Upper lobe of right lung (tissue), 1 donor: ENCODE measurements around the gene NR2F6. TPM values are rescaled to one million over a fixed set of nuclear protein-coding genes. Genes with fewer than 3 reads are reported as not detected.

Experiments used
- ATAC-seq: fragments of 200-7000 bp; cut with Tn5 transposase; one replicate; pipeline ENCODE4 v1.9.1; 2020; ENCODE audit warnings: mild to moderate bottlenecking, moderate library complexity
- DNase-seq: peaks from one replicate; pipeline ENCODE4 v3.0.0-alpha.2; 2020
- H3K27ac ChIP-seq: fragments of 200-600 bp; one replicate; pipeline ENCODE4 v1.8.0; 2022
- H3K27me3 ChIP-seq: fragments of 200-600 bp; one replicate; pipeline ENCODE4 v1.8.0; 2022; ENCODE audit warnings: mild to moderate bottlenecking
- H3K36me3 ChIP-seq: fragments of 200-600 bp; one replicate; pipeline ENCODE4 v1.8.0; 2022
- H3K4me1 ChIP-seq: fragments of 200-600 bp; one replicate; pipeline ENCODE4 v1.8.0; 2022
- H3K4me3 ChIP-seq: fragments of 200-600 bp; one replicate; pipeline ENCODE4 v1.8.0; 2022; ENCODE audit warnings: mild to moderate bottlenecking
- H3K9me3 ChIP-seq: fragments of 200-600 bp; one replicate; pipeline ENCODE4 v1.8.0; 2022
- intact Hi-C: fragments of 100-400 bp; cut with DNase I; formaldehyde crosslinking; loops from one replicate; pipeline ENCODE4 v1.11.0; 2022
- total RNA-seq: library from RNA; stranded (reverse); fragmentation: NEBNext Ultra II Directional; extraction: Animal tissue kit (Norgen Biotek cat#: 25700); gene quantifications from one replicate; pipeline ENCODE4 v1.2.1, GENCODE V29; 2021
- TF ChIP-seq, protein P1 (sequence below): fragments of 200-600 bp; IDR thresholded peaks from one replicate; pipeline ENCODE4 v1.8.0; 2022; ENCODE audit warnings: antibody characterized with exemption
- donor health status: DM: no; HTN: yes; CAD: no; lungs with severe emphysema.

NR2F6 gene
- total RNA-seq, 1 donor from 2014 or later: 41.7 TPM

GRCh38 chr19:17226002-17226933 is 19.5 kb downstream of the NR2F6 start, which contains the start of gene OCEL1:
TSS of gene OCEL1 (plus strand) at chr19:17226226. CDS start at chr19:17226248, 22 bp downstream.
- ATAC-seq: peak; percentile 96
- TF ChIP-seq, protein P1, sequence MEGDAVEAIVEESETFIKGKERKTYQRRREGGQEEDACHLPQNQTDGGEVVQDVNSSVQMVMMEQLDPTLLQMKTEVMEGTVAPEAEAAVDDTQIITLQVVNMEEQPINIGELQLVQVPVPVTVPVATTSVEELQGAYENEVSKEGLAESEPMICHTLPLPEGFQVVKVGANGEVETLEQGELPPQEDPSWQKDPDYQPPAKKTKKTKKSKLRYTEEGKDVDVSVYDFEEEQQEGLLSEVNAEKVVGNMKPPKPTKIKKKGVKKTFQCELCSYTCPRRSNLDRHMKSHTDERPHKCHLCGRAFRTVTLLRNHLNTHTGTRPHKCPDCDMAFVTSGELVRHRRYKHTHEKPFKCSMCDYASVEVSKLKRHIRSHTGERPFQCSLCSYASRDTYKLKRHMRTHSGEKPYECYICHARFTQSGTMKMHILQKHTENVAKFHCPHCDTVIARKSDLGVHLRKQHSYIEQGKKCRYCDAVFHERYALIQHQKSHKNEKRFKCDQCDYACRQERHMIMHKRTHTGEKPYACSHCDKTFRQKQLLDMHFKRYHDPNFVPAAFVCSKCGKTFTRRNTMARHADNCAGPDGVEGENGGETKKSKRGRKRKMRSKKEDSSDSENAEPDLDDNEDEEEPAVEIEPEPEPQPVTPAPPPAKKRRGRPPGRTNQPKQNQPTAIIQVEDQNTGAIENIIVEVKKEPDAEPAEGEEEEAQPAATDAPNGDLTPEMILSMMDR: no peak
- peak; percentile 100 for DNase-seq
- peak within 1 kb of the TSS; percentile 85 for H3K27ac ChIP-seq
- H3K4me3 ChIP-seq: peak within 1 kb of the TSS; percentile 55
- intact Hi-C loops: no loop called here
- peaks cover 7% of the 10 kb centered on the region for H3K36me3 ChIP-seq
- no peaks in the 10 kb centered on the region for H3K27me3 ChIP-seq
- H3K9me3 ChIP-seq: no peaks in the 10 kb centered on the region
- peaks cover 11% of the 10 kb centered on the region for H3K4me1 ChIP-seq

DNA sequence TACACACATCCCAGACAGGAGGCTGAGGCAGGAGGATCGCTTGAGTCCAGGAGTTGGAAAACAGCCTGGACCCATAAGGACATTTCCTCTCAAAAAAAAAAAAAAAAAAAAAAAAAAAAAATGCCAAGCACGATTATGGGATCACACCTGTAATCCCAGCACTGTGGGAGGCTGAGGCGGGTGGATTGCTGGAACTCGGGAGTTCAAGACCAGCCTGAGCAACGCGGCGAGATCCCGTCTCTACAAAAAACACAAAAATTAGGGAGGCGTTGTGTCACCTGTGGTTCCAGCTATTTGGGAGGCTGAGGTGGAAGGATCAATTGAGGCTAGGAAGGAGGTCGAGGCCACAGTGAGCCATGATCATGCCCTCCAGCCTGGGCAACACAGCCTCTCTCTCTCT is 20.7 kb downstream of the NR2F6 start:
- Histone ChIP-seq H3K4me3 (no peak overlapping the region), H3K36me3 (no peaks in the 10 kb centered on the region), H3K9me3 (no peaks in the 10 kb centered on the region), H3K4me1 (peaks cover 11% of the 10 kb centered on the region), H3K27ac (no peak overlapping the region), H3K27me3 (no peaks in the 10 kb centered on the region)
- no peak for DNase-seq
- no peak for ATAC-seq
- intact Hi-C loops: no loop called here
- TF ChIP-seq, protein P1: no peak

DNA sequence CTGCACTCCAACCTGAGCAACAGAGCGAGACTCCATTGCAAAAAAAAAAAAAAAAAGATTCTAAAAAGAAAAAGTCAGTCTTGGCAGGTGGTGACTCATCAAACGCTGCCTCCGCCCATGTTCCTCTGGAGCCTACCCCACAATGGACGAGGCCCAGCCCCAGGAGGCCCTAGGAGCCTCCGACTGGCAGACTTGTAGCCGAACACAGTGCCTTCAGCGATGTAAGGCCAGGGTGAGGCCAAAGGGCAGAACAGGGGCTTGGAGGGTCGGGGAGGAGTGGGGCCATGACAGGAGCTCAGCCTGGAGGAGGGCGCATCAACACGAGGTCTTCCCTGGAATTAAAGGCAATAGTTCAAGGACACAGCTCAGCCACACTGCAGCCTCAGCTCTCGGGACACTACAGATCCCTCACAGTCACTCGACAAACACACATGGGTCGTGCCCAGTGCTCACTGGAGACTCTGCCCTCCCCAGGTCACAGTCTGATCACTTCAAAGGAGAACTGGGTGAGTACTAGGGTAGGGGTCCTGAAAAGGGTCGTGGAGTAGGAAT is 25.4 kb downstream of the NR2F6 start:
- no peak overlapping the region for H3K4me3 ChIP-seq
- H3K9me3 ChIP-seq: no peaks in the 10 kb centered on the region
- no peak overlapping the region for H3K27ac ChIP-seq
- DNase-seq: no peak
- peaks cover 6% of the 10 kb centered on the region for H3K4me1 ChIP-seq
- H3K27me3 ChIP-seq: no peaks in the 10 kb centered on the region
- peaks cover 24% of the 10 kb centered on the region for H3K36me3 ChIP-seq
- TF ChIP-seq, protein P1: no peak
- ATAC-seq: no peak
- intact Hi-C loops: no loop called here

- DNase-seq (no peak), ATAC-seq (no peak)
- Histone ChIP-seq H3K4me3 (no peak overlapping the region), H3K9me3 (no peaks in the 10 kb centered on the region), H3K36me3 (peaks cover 24% of the 10 kb centered on the region), H3K4me1 (peaks cover 12% of the 10 kb centered on the region), H3K27me3 (no peaks in the 10 kb centered on the region), H3K27ac (no peak overlapping the region)
- intact Hi-C loops: no loop called here
- TF ChIP-seq, protein P1: no peak
Observed at GRCh38 chr19:17219286-17219685, 26.4 kb downstream of the NR2F6 start.

DNA sequence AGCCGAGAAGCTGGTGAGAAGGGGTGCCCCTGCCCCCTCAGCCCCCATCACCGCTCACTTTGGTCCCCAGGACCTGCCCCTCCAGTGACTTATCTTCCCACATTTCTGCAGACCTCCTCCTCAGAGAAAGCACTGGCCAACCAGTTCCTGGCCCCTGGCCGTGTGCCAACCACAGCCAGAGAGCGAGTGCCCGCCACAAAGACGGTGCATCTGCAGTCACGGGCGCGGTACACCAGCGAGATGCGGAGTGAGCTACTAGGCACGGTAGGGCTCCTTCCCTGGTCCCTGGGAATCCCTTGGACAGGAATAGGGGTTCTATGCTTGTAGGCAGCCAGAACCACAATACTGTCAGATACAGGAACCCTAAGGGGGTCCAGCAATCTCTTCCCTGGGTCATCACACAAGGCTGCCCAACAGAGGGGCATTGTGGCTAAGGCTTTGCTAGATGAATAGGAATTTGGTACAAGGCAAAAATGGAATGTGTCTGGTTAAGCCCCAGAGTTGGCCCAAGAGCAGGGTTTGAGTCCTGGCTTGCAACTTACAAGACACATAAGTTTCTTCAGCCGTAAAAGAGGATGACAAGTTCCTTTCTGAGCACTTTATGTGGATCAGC is 29.6 kb downstream of the NR2F6 start:
- H3K4me1 ChIP-seq: peaks cover 13% of the 10 kb centered on the region
- peak overlapping the region; percentile 97 for H3K27ac ChIP-seq
- peaks cover 39% of the 10 kb centered on the region for H3K36me3 ChIP-seq
- TF ChIP-seq, protein P1: no peak
- DNase-seq (no peak), ATAC-seq (no peak)
- peak overlapping the region; percentile 73 for H3K4me3 ChIP-seq
- H3K27me3 ChIP-seq: no peaks in the 10 kb centered on the region
- intact Hi-C loops: no loop called here
- H3K9me3 ChIP-seq: no peaks in the 10 kb centered on the region
